Measurements from ENCODE around the gene DHRS7B. TPM values are rescaled to one million over a fixed set of nuclear protein-coding genes. Genes with fewer than 3 reads are reported as not detected.

Gene DHRS7B
- total RNA-seq, 1 experiment from 2014 or later, result 9.4 TPM

- ChIA-PET CTCF (no interaction called here), POLR2A (no interaction called here)
- Histone ChIP-seq H3K27ac (ENCODE audit: low read length) (no peak overlapping the region), H3K4me3 (ENCODE audit: low read depth in 2 of 2, low read length in 2 of 2) (no peak overlapping the region), H3K36me3 (ENCODE audit: control insufficient read depth, insufficient read depth, low read length) (no peaks in the 10 kb centered on the region), H3K4me1 (ENCODE audit: control insufficient read depth, insufficient read depth, low read length) (no peaks in the 10 kb centered on the region), H3K9me3 (ENCODE audit: control insufficient read depth, insufficient read depth, low read depth, low read length) (no peaks in the 10 kb centered on the region), H3K27me3 (ENCODE audit: control insufficient read depth, insufficient read depth, low read length) (no peaks in the 10 kb centered on the region)
- no TSS peak for BruUV-seq (replicated peaks)
- in situ Hi-C loops (cut with HindIII; ENCODE audit: low pct_unique_long_range_greater_than_20kb, low sequenced_read_pairs) (no loop called here), intact Hi-C loops (cut with micrococcal nuclease; ENCODE audit: unreplicated experiment) (no loop called here)
- ATAC-seq (no peak), DNase-seq (ENCODE audit: low read depth, low spot score) (no peak)
- TF ChIP-seq POLR2AphosphoS5 (IDR thresholded peaks at IDR 0.05; ENCODE audit: low read depth, low read length), result no peak
- no peak for TF ChIP-seq SIN3A (IDR thresholded peaks at IDR 0.05; ENCODE audit: borderline replicate concordance, insufficient read depth, low read depth, low read length)
- TF ChIP-seq CTCF (IDR thresholded peaks at IDR 0.05), result no peak
- no peak for TF ChIP-seq TCF7L2 (IDR thresholded peaks at IDR 0.05; ENCODE audit: low read depth, low read length)
- no peak for TF ChIP-seq REST (IDR thresholded peaks at IDR 0.05; ENCODE audit: insufficient read depth in 1 of 2, low read depth in 2 of 2, low read length in 1 of 2)
Observed at GRCh38 chr17:21177401-21177800, 50.6 kb downstream of the DHRS7B start.

GRCh38 chr17:21177854-21178600, 51.3 kb downstream of the DHRS7B start:
- Histone ChIP-seq H3K4me1 (ENCODE audit: control insufficient read depth, insufficient read depth, low read length) (no peaks in the 10 kb centered on the region), H3K9me3 (ENCODE audit: control insufficient read depth, insufficient read depth, low read depth, low read length) (no peaks in the 10 kb centered on the region), H3K4me3 (ENCODE audit: low read depth in 2 of 2, low read length in 2 of 2) (no peak overlapping the region), H3K27me3 (ENCODE audit: control insufficient read depth, insufficient read depth, low read length) (no peaks in the 10 kb centered on the region), H3K36me3 (ENCODE audit: control insufficient read depth, insufficient read depth, low read length) (no peaks in the 10 kb centered on the region), H3K27ac (ENCODE audit: low read length) (no peak overlapping the region)
- TF ChIP-seq TCF7L2 (IDR thresholded peaks at IDR 0.05; ENCODE audit: low read depth, low read length), result no peak
- TF ChIP-seq SIN3A (IDR thresholded peaks at IDR 0.05; ENCODE audit: borderline replicate concordance, insufficient read depth, low read depth, low read length), result no peak
- TF ChIP-seq REST (IDR thresholded peaks at IDR 0.05; ENCODE audit: insufficient read depth in 1 of 2, low read depth in 2 of 2, low read length in 1 of 2), result no peak
- no peak for TF ChIP-seq POLR2AphosphoS5 (IDR thresholded peaks at IDR 0.05; ENCODE audit: low read depth, low read length)
- no peak for TF ChIP-seq CTCF (IDR thresholded peaks at IDR 0.05)
- no TSS peak for BruUV-seq (replicated peaks)
- in situ Hi-C loops (cut with HindIII; ENCODE audit: low pct_unique_long_range_greater_than_20kb, low sequenced_read_pairs), result no loop called here
- intact Hi-C loops (cut with micrococcal nuclease; ENCODE audit: unreplicated experiment), result no loop called here
- CTCF ChIA-PET, result no interaction called here
- POLR2A ChIA-PET, result no interaction called here
- no peak for ATAC-seq
- no peak for DNase-seq (ENCODE audit: low read depth, low spot score)

All from Panc1 (cell line).